Uterus (tissue), 4 donors: ENCODE results near the gene EXOC1. TPM values are rescaled to one million over a fixed set of nuclear protein-coding genes. Genes with fewer than 3 reads are reported as not detected.

ENCODE experiments used
- DNase-seq, 2 donors: peaks; one replicate each; pipeline ENCODE4 v3.0.0-alpha.2; 2019 to 2020
- H3K27ac ChIP-seq, 2 donors: fragments of 200-600 bp; sonication (generic); 1 replicate in 1 of 2; 2 replicates in 1 of 2; pipeline ENCODE4 v1.5.1; 2016 to 2018
- H3K27me3 ChIP-seq, 2 donors: fragments of 200-600 bp; sonication (generic); one replicate each; pipeline ENCODE4 v1.5.1; 2018 to 2019; ENCODE audit warnings: control low read depth in 1 of 2
- H3K36me3 ChIP-seq, 2 donors: fragments of 200-600 bp; sonication (generic); one replicate each; pipeline ENCODE4 v1.5.1; 2019; ENCODE audit warnings: control low read depth in 1 of 2
- H3K4me1 ChIP-seq, 2 donors: fragments of 200-600 bp; sonication (generic); one replicate each; pipeline ENCODE4 v1.5.1; 2018 to 2019; ENCODE audit warnings: control low read depth in 1 of 2
- H3K4me3 ChIP-seq, 2 donors: fragments of 200-600 bp; sonication (generic); 1 replicate in 1 of 2; 2 replicates in 1 of 2; pipeline ENCODE4 v1.5.1; 2018 to 2019; ENCODE audit warnings: mild to moderate bottlenecking in 1 of 2
- H3K9me3 ChIP-seq, 2 donors: fragments of 200-600 bp; sonication (generic); one replicate each; pipeline ENCODE4 v1.5.1; 2019; ENCODE audit warnings: control low read depth in 1 of 2
- CTCF ChIP-seq, 4 experiments: fragments of 200-600 bp in 2 of 4; fragments of 450-650 bp in 2 of 4; sonication (generic) in 2 of 4; IDR thresholded peaks; one replicate each; pipeline ENCODE4 v1.5.1; 2016 to 2019; ENCODE audit warnings: antibody characterized with exemption in 4 of 4, mild to moderate bottlenecking in 2 of 4, moderate library complexity in 1 of 4
- POLR2A ChIP-seq, 2 donors: fragments of 450-650 bp; IDR thresholded peaks; one replicate each; pipeline ENCODE4 v1.6.1; 2016; ENCODE audit warnings: antibody characterized with exemption in 2 of 2, mild to moderate bottlenecking in 1 of 2, moderate library complexity in 1 of 2
- intact Hi-C: fragments of 100-400 bp; cut with DNase I; formaldehyde crosslinking; loops from one replicate; pipeline ENCODE4 v1.15.1; 2023; ENCODE audit warnings: low total_unique reads
- total RNA-seq, 4 donors: library from RNA; depleted of rRNA in 3 of 4; stranded (reverse); fragments of >200 nt in 3 of 4; gene quantifications; one replicate each; pipeline versions ENCODE4 v1.1.0 to v1.2.4, GENCODE V29; 2014 to 2023
- donor health status: DM: yes; HTN: yes; CAD: no.

The EXOC1 gene
- total RNA-seq, 4 donors from 2014 or later = 14.7 to 59.9 (median 33.8) TPM

- Histone ChIP-seq H3K4me1 (no peaks in the 10 kb centered on the region), H3K27ac (peak overlapping the region; percentile 73 to 83), H3K4me3 (no peak overlapping the region), H3K36me3 (no peaks in the 10 kb centered on the region), H3K9me3 (no peaks in the 10 kb centered on the region), H3K27me3 (no peaks in the 10 kb centered on the region)
- intact Hi-C loops = no loop called here
- no peak for DNase-seq
- TF ChIP-seq POLR2A (IDR thresholded peaks at IDR 0.05) (no peak), CTCF (IDR thresholded peaks at IDR 0.05) (no peak)
Measured at GRCh38 chr4:55865228-55865806, 11.9 kb downstream of the EXOC1 start.

- intact Hi-C loops = no loop called here
- H3K36me3 ChIP-seq = no peaks in the 10 kb centered on the region
- no peaks in the 10 kb centered on the region for H3K4me1 ChIP-seq
- no peaks in the 10 kb centered on the region for H3K27me3 ChIP-seq
- no peaks in the 10 kb centered on the region for H3K9me3 ChIP-seq
- H3K27ac ChIP-seq = peak overlapping the region; percentile 73 to 83
- TF ChIP-seq CTCF (IDR thresholded peaks at IDR 0.05) = no peak
- no peak for TF ChIP-seq POLR2A (IDR thresholded peaks at IDR 0.05)
- DNase-seq = no peak
- H3K4me3 ChIP-seq = no peak overlapping the region
Measured at GRCh38 chr4:55866290-55866907, 13.0 kb downstream of the EXOC1 start.

GRCh38 chr4:55866973-55867574 lies 13.6 kb downstream of the EXOC1 start:
- Histone ChIP-seq H3K27me3 (no peaks in the 10 kb centered on the region), H3K9me3 (no peaks in the 10 kb centered on the region), H3K27ac (peak overlapping the region; percentile 73 to 83), H3K4me1 (no peaks in the 10 kb centered on the region), H3K36me3 (no peaks in the 10 kb centered on the region), H3K4me3 (no peak overlapping the region)
- intact Hi-C loops = no loop called here
- no peak for TF ChIP-seq POLR2A (IDR thresholded peaks at IDR 0.05)
- TF ChIP-seq CTCF (IDR thresholded peaks at IDR 0.05) = peak; percentile 58 to 68 (median 63)
- no peak for DNase-seq

- Histone ChIP-seq H3K27me3 (no peaks in the 10 kb centered on the region), H3K9me3 (no peaks in the 10 kb centered on the region), H3K27ac (no peak overlapping the region), H3K36me3 (no peaks in the 10 kb centered on the region), H3K4me1 (no peaks in the 10 kb centered on the region), H3K4me3 (no peak overlapping the region)
- intact Hi-C loops = no loop called here
- no peak for DNase-seq
- TF ChIP-seq CTCF (IDR thresholded peaks at IDR 0.05) (no peak), POLR2A (IDR thresholded peaks at IDR 0.05) (no peak)
Measured at GRCh38 chr4:55868581-55869090, 15.2 kb downstream of the EXOC1 start.

- intact Hi-C loops = no loop called here
- Histone ChIP-seq H3K4me3 (no peak overlapping the region), H3K27me3 (no peaks in the 10 kb centered on the region), H3K36me3 (no peaks in the 10 kb centered on the region), H3K9me3 (no peaks in the 10 kb centered on the region), H3K4me1 (no peaks in the 10 kb centered on the region), H3K27ac (no peak overlapping the region)
- no peak for DNase-seq
- TF ChIP-seq CTCF (IDR thresholded peaks at IDR 0.05) (no peak), POLR2A (IDR thresholded peaks at IDR 0.05) (no peak)
Measured at GRCh38 chr4:55871299-55871800, 17.9 kb downstream of the EXOC1 start.
